GM21447 (cell line): Measurements from ENCODE around the gene DNAJC22.
"Not testable (repeated sequence)": the region's sequence is repeated elsewhere in the genome, so short reads cannot be mapped to it uniquely, and the experiment has no call there.

Experiments
- ATAC-seq: cut with Tn5 transposase; IDR thresholded peaks from one replicate; pipeline ENCODE4 v1.9.1; 2021; ENCODE audit not compliant: unreplicated experiment

DNAJC22 gene

DNA sequence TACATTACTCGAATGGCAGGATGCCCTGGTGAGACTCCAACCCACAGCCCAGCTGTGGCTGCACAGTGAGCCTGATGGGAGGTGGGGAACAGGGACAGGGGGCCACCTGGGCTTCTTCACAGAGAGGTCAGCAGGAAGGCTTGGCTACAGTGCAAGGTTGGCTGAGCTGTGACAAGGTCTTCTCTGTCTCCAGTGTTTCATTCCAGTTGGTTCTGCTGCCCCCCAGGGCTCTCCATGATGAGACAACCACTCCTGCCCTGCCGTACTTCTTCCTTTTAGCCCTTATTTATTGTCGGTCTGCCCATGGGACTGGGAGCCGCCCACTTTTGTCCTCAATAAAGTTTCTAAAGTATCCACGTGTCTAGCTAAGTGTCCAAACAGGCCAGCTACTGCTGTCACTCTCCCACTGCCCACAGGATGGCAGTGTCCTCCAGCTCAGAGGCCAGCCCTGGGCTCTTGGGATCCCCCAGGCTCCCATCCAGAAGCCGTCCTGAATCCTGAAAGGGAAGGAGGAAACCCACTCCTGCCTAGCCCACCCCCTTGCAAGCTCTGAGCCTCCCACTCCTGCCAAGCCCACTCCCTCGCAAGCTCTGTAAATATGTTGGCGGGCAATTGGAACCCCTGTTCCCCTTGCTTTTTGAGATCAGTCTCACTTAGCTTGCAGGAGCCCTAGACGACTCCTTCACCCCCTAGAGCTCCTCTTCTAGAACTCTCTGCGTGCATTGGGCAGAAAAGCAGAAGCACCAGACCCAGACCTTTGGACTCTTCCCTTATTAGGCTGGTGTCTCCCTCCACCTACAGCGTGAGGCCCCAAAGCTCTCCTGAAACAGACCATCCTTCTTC is 15.1 kb upstream of the DNAJC22 start:
- ATAC-seq, result no peak

DNA sequence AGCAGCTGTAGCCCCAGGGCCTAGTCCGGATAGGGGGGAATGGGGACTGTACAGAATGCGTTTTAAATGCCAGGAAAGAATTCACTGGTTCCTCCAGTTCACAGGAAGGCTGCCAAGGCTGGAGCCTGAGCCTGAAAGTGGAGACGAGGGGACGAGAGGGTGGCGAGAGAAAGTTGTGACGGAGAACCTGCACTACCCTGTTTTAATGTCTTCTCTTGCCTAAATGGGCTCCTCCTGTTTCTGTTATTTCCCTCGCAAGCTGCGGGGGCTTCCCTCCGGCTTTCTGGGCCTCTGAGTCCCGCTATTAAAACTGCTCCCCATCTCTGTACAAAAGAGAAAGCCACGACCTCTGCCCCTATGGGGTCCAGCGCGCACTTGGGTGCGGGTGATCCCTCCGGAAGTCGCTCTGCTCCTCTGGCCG is 14.2 kb upstream of the DNAJC22 start:
- no peak for ATAC-seq

DNA sequence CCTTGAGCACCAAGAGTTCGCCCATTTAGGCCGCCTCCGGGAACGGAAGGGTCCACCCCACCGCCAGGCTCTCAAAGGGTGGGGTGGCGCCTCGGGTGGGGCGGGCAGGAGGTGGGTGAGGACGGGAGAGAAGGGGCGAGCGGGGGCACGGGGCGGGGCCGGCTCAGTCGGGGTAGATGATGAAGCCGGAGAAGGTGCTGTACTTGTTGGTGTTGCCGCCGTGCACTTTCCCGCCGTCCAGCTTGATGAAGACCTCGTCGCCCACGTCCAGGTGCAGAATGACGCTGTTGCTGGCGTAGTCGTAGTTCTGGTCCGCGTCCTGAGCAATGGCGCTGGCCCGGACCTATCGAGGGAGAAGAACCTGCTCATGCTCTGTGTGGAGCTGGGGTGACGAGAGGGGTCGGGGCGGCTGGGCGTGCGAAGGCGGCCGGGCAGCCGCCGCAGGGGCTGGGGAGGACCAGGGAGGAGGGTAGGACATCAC is 13.8 kb upstream of the DNAJC22 start:
- no peak for ATAC-seq

DNA sequence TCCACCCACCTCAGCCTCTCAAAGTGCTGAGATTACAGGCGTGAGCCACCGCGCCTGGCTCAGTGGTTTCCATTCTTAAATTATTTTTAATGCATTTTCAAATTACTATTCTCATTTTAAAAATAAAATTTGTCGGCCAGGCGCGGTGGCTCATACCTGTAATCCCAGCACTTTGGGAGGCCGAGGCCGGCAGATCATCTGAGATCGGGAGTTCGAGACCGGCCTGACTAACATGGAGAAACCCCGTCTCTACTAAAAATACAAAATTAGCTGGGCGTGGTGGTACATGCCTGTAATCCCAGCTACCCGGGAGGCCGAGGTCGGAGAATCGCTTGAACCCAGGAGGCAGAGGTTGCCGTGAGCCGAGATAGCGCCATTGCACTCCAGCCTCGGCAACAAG is 12.9 kb upstream of the DNAJC22 start:
- ATAC-seq, result not testable (repeated sequence)

DNA sequence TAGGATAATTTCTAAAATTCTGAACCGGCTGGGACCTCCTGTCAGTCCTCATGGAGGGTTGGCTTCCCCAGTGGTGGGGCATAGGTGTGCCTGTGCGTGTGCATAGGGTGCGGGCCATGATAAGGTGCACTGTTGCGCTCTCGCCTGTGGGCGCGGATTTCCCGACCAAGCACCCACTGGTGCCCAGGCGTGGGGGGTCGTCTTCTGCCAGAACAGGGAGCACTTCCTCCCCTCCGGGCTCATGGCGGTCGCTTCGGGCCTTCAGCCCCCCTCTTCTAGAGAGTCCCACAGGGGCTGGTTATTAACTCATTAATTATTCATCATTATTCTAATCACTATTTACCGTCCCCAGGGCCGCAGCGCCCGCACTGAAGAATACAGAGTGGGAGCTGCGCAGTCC is 12.5 kb upstream of the DNAJC22 start:
- ATAC-seq, result no peak

DNA sequence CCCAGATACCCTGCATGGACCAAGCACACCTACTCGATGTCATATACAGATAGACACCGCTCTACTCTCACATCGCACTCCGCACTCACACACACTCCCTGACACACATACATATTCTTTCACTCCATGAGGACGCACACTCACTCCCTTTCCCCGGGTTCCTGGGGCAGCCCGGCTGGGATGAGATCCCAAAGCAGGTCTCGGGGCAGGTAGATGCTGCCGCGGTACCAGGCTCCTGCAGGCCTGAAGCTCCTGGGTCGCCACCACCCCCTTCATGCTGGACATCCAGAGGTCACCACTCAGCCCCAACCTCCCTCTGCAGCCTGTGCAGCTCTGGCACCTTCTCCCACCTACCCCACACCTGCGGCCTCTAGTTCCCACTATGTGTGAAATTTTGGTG is 12.0 kb upstream of the DNAJC22 start:
- no peak for ATAC-seq

DNA sequence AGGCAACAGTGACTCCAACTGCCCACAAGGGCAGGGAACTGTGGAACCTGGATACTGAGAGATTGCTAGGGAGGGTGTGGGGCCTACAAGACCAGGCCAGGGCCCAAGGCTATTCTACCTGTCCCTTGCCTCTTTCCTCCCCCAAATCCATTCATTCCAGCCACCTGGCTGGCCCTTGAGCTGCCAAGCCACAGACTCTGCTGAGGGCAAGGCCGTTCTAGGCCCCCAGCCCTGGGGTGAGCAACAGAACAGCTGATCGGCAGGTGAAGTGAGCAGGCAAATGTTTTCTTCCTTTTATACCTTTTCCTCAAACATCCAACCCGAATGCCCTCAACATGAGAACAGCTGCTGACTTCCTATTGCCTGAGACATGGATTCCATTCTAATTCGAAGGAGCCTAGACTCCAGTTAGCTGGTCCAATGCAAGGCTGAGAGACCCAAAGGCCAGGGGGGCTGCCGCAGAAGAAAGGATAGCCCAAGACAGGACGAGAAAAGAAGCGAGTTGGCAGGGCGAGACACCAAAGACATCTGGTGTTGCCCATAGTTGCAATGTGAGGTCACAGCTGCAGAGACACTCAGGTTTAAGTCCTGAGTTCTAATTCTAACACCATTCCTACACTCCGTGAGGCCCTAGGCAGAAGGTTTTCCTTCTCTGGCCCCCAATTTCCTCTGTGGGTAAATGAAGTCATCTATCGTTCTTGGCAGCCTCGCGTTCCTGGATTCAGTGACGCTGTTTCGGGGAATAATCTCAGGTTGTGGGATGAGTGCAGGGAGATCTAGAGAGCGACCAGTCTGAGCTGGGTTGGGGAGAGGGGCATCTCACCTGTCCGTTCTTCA is 11.4 kb upstream of the DNAJC22 start:
- no peak for ATAC-seq

- ATAC-seq, result no peak
Observed at GRCh38 chr12:49335955-49336644, 10.6 kb upstream of the DNAJC22 start.

DNA sequence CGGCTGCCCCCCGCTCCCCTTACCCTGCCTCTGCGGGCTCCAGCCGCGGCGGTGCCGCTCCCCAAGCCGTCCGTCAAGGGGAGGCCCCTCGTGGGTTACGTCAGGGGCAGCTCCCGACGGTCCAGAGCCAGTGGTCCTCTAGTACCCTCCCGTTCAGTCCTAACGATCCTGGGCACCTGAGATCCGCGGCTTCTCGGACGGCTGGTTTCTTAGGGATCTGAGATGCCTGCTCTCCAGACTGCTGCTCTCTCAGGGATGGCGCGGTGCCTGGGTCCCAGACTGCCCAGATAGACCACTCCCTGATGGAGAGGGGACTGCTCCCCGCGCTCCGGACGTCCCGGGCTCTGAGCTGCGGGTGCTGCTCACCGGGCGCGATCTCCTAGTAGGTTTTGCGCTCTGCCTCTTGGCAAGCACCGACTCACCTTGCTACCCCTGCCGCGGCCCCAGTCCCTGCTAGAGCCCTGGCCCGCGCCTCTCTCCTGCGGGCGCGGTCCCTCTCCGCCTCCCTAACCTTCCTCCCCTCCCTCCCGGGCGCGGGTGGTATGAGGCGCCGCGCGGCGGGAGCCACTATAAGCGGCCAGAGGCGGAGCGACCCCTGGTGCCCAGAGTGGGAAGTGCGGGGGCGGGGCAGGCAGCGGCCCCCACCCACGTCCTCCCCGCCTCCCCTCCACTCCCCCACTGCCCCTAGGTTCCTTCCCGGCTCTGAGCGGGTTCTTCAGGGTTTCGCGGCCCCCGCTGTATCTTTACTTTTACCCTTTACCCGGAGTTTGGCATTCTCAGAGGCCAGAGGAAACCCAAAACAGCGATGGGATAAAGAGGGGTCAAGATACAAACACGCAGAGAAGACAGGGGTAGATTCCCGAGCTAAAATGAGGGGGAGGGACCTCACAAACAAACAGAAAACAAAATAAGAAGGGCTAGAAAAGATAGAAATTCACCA is 9.8 kb upstream of the DNAJC22 start, which contains the start of gene C1QL4:
Gene C1QL4, minus strand, starts transcription at position 544 of the 940 bp plus-strand sequence. CDS start 711 bp downstream, outside the sequence.
- ATAC-seq, result no peak

DNA sequence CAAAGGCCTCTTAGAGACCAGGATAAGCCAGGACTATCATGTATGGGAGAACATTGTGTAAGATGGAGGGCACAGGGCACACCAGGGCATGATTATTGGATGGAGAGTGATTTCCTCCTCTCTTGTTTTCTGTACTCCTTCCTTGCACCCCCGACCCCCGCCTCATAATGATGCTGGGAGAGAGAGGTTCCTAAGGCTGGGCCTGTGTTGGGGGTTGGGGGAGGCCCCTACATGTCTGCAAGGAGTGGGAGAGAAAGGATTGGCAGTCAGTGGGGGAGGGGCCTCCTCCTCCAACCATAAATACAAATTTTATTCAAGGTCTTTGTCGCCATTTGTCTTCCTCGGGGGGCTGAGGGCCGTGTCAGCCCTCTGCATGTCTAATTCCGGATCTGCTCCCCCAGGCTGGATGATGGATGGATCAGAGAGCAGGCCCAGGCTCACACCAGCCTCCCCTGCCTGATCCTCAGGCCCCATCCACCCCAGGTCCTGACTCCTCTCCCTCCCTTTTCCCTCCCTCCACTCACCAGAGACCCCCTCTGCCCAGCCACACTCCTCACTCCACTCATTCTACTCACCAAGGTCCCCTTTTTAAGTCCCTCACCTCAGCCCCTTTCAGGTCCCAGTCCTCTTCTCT is 7.7 kb upstream of the DNAJC22 start:
- ATAC-seq, result no peak

DNA sequence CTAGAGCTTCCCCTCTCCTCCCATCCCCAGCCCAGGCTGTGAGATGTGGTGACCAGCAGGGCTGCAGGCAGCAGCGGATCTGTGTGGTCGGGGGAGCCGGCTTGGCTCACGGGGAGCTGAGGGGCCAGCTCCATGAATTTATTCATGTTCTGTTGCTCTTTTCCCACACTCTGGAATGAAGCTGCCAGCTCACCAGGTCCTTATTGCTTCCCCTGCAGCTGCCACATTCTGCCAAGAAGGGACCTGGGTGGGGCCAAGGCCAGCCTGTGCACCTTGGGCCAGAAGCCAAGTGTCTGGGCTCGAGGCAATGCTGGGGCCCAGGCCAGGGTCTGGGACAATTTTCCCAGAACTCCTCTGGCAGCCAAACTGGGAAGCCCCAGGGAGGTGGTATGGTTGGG is 7.2 kb upstream of the DNAJC22 start:
- ATAC-seq, result no peak

GRCh38 chr12:49340095-49340870 is 6.4 kb upstream of the DNAJC22 start:
- ATAC-seq, result no peak

DNA sequence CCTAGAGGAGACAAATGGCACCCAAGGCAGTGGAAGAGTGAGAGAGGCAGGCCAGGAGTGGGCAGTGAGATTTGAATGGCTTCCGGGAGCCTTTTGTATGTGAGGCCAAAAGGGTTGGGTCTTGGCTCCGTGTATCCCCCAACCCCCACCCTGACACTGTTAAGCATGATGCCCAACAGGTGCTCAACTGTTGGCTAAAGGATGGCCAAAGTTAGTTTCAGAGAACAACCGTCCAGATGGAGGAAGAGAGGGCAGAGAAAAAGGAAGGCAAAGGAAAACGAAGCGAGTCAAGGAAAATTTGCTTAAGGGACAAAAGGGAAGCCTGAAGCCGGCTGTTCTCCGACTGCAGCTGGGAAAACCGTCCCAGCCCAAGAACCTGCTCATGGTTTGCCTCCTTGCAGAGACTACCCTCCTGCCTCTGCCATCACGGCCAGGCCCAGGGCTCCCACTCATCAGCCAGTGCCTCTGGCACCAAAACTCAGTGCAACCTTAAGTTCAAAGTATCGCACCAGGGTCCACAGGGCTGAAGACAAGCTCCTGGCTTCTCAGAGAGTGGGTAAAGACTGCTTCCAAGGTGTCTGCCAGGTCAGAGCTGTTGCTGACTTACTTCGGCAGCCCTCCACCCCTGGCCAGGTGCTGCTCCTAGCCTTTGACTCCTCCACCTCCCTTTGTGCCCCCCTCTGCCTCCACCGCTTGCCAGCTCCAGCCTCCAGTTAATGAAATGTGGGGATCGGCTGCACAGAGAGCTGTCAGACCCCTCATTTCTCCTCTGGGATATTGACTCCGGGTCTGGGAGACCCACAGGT is 5.5 kb upstream of the DNAJC22 start:
- ATAC-seq, result no peak

DNA sequence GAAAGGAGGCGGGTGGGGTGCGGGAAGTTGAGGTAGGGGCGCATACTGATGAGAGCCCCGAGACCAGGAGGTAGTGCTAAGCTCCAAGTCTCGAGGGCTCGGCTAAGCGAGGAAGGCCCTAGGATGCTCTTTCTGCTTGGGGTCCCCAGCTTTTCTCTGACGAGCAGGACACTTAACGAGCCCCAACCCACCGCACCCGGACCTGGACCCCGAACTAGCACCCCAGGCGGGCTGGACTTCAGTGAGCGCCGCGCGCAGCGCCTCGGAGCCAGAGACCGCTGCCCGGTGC is 5.0 kb upstream of the DNAJC22 start:
- ATAC-seq, result no peak

DNA sequence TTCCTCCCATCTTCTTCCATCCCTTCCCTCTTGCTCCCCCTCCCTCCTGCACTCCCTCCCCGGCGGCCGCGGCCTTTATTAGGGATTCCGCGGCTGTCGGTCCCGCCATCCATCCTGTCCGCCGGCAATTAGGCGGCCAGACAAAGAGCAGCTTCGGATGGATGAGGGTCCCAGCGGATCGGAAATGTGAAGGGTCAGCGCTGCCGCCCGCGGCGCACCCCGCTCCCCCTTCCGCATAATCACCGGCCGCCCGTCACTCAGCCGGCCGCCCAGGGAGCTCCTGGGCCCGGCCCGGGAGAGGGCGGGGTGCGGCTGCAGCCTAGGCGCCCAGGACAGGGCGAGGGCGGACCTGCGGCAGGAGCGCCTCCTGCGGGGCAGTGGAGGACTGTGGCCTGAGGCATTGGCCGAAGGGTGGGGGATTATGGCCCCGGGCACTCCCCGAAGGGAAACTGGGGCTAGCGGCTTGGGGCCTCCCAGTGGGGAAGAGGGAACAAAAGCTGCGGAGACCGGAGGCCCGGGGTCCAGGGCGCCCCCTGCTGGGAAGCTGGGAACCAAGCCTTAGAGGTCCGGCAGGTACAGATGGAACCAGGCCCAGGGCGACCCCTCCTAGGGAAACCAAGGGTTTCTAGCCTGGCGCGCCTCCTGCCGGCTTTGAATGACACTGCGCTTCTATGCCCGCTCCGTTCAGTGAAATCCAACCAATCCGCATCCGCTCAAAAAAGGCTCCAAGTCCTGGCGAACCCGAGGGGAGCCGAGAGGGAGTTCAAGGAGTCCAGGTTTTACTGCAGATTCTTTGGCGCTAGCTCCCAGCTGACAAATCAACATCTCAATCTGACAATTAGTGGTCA is 4.4 kb upstream of the DNAJC22 start:
- peak; percentile 58 for ATAC-seq

- no peak for ATAC-seq
Observed at GRCh38 chr12:49342914-49343731, 3.6 kb upstream of the DNAJC22 start.
